ENCODE results near the gene FGF2. TPM values are rescaled to one million over a fixed set of nuclear protein-coding genes. Genes with fewer than 3 reads are reported as not detected.

Gene FGF2
- total RNA-seq, 1 donor from 2014 or later = 4.1 TPM

DNA sequence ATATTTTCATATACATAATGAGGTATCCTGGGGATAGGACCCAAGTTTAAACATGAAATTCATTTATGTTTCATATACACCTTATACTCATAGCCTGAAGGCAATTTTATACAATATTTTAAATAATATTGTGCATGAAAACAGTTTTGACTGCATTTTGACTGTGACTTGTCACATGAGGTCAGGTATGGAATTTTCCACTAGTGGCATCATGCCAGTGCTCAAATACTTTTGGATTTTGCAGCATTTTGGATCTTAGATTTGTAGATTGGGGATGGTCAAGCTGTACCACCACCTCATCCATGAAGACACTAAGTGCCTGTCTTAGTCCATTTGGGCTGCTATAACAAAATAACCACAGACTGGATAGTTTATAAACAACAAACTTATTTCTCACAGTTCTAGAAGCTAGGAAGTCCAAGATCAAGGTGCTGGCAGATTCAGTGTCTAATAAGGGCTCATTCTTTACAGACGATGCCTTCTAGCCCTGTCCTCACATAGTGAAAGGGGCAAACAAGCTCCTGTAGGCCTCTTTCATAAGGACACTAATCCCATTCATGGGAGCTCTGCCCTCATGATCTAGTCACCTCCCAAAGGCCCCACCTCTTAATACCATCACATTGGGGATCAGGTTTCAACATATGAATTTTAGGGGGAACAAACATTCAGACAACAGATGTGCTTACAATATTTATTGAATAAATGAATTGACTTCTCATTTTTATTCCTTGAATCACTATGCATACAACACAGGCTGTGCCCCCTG lies 86.4 kb downstream of the FGF2 start:
- Histone ChIP-seq H3K9me3 (replicated peaks) (no peaks in the 10 kb centered on the region), H3K4me1 (no peaks in the 10 kb centered on the region), H3K36me3 (peaks cover 13% of the 10 kb centered on the region), H3K27me3 (ENCODE audit: low read depth) (no peaks in the 10 kb centered on the region), H3K4me3 (no peak overlapping the region), H3K27ac (replicated peaks) (no peak overlapping the region)
- DNase-seq = no peak
- intact Hi-C loops (cut with micrococcal nuclease) = loop anchor here (5.0 kb wide), 1 partner anchor 156 kb away; no protein-coding TSS in a partner anchor
- TF ChIP-seq, protein P1, sequence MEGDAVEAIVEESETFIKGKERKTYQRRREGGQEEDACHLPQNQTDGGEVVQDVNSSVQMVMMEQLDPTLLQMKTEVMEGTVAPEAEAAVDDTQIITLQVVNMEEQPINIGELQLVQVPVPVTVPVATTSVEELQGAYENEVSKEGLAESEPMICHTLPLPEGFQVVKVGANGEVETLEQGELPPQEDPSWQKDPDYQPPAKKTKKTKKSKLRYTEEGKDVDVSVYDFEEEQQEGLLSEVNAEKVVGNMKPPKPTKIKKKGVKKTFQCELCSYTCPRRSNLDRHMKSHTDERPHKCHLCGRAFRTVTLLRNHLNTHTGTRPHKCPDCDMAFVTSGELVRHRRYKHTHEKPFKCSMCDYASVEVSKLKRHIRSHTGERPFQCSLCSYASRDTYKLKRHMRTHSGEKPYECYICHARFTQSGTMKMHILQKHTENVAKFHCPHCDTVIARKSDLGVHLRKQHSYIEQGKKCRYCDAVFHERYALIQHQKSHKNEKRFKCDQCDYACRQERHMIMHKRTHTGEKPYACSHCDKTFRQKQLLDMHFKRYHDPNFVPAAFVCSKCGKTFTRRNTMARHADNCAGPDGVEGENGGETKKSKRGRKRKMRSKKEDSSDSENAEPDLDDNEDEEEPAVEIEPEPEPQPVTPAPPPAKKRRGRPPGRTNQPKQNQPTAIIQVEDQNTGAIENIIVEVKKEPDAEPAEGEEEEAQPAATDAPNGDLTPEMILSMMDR (IDR thresholded peaks at IDR 0.05; ENCODE audit: borderline replicate concordance) = no peak

DNA sequence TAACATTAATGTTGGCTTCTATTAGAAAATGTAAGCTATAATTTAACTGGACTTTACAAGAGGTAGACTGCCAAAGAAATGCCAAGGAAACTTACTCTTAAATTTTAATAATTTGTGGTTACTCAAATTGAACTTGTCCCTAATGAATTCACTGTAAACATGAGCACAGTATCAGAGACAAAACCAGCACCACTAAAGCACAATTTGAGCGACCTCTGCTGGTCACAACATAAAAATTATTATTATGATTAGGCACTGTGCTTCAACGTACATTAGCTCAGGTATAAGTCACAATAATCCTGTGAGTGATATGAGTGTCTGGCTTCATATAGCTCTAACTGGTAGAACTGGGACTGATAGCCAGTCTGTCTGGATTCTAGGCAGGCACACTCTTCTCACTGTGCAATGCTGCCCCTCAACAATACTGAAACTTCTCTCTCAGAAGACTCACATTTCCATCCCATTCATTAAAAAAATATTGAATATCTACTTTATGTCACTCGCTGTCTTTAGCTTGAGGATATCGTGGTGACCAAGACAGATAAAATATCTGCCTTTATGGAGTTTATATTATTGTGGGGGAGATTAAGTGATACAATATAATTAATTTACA lies 87.8 kb downstream of the FGF2 start:
- H3K4me3 ChIP-seq = no peak overlapping the region
- no peaks in the 10 kb centered on the region for H3K27me3 ChIP-seq (ENCODE audit: low read depth)
- H3K27ac ChIP-seq (replicated peaks) = no peak overlapping the region
- intact Hi-C loops (cut with micrococcal nuclease) = loop anchor here (5.0 kb wide), 1 partner anchor 157 kb away; no protein-coding TSS in a partner anchor
- peaks cover 3% of the 10 kb centered on the region for H3K36me3 ChIP-seq
- H3K4me1 ChIP-seq = no peaks in the 10 kb centered on the region
- DNase-seq = no peak
- no peaks in the 10 kb centered on the region for H3K9me3 ChIP-seq (replicated peaks)
- TF ChIP-seq, protein P1 (IDR thresholded peaks at IDR 0.05; ENCODE audit: borderline replicate concordance) = peak; percentile 65

DNA sequence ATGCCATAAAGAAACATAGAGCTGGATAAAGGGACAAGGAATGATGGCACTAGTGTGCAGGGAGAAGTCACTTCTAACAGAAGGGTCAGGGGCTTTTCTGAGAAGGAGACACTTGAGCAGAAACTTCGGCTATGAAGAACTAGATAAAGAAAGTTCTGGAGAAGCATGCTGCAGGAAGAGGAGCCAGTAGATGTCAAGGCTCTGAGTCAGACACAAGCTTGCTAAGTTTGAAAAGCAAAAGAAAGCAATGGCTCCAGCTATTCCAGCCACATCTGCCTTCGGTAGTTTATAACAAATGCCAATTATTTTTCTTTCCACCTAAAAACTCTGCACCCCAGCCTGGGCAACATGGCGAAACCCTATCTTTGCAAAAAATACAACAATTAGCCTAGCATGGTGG lies 88.3 kb downstream of the FGF2 start:
- Histone ChIP-seq H3K4me1 (no peaks in the 10 kb centered on the region), H3K36me3 (peaks cover 3% of the 10 kb centered on the region), H3K27ac (replicated peaks) (no peak overlapping the region), H3K4me3 (no peak overlapping the region), H3K9me3 (replicated peaks) (no peaks in the 10 kb centered on the region), H3K27me3 (ENCODE audit: low read depth) (no peaks in the 10 kb centered on the region)
- DNase-seq = no peak
- TF ChIP-seq, protein P1 (IDR thresholded peaks at IDR 0.05; ENCODE audit: borderline replicate concordance) = no peak
- intact Hi-C loops (cut with micrococcal nuclease) = loop anchor here (5.0 kb wide), 1 partner anchor 158 kb away; no protein-coding TSS in a partner anchor

DNA sequence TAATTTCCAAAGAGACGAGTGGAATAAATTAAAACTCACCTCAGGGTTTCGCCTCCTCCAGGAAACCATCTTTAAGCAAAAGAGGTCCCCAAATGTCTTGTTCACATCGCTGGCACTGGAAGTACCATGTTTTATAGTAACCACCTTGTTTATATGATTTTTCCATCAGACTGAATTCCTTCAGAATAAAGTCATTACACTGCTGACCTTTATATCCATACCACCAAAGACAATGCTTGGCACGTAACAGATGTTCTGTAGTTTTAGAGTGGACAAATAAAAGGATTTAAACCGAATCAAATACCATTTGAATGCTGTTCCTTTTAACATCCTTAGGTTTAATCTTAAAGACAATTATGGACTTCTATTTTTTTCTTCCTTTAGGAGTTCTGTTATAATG lies 91.1 kb downstream of the FGF2 start:
- Histone ChIP-seq H3K36me3 (no peaks in the 10 kb centered on the region), H3K27ac (replicated peaks) (no peak overlapping the region), H3K4me1 (peaks cover 17% of the 10 kb centered on the region), H3K4me3 (no peak overlapping the region), H3K27me3 (ENCODE audit: low read depth) (no peaks in the 10 kb centered on the region), H3K9me3 (replicated peaks) (no peaks in the 10 kb centered on the region)
- intact Hi-C loops (cut with micrococcal nuclease) = no loop called here
- TF ChIP-seq, protein P1 (IDR thresholded peaks at IDR 0.05; ENCODE audit: borderline replicate concordance) = no peak
- DNase-seq = no peak

DNA sequence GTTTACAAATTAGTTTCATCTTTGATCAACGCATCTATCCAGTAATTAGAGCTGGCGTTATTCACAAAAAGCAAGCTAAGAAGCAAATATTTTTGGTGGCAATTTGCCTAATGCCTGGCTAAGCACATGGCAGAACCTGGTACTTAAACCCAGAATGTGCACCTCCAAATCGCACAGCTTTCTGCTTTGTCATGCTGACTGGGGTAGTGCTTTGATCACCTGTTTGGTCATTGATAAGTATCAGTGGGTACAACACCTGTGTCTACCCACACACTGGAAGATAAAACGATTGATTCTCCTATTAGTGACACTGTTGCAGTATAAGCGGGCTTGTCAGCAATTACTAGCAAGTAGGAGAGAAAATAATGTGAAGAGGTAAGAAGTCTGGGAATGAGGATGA lies 93.8 kb downstream of the FGF2 start:
- no peak overlapping the region for H3K27ac ChIP-seq (replicated peaks)
- no peak for DNase-seq
- H3K4me3 ChIP-seq = no peak overlapping the region
- no peaks in the 10 kb centered on the region for H3K27me3 ChIP-seq (ENCODE audit: low read depth)
- intact Hi-C loops (cut with micrococcal nuclease) = no loop called here
- H3K36me3 ChIP-seq = no peaks in the 10 kb centered on the region
- peaks cover 33% of the 10 kb centered on the region for H3K4me1 ChIP-seq
- TF ChIP-seq, protein P1 (IDR thresholded peaks at IDR 0.05; ENCODE audit: borderline replicate concordance) = no peak
- H3K9me3 ChIP-seq (replicated peaks) = no peaks in the 10 kb centered on the region

All from left ventricle myocardium inferior (tissue), 1 donor.